PC-3 (cell line): Measurements from ENCODE around the gene HPCAL4. TPM values are rescaled to one million over a fixed set of nuclear protein-coding genes. Genes with fewer than 3 reads are reported as not detected.

Experiments
- ATAC-seq: fragments of 200-7000 bp; cut with Tn5 transposase; 2 replicates; pipeline ENCODE4 v1.9.1; 2020; ENCODE audit warnings: mild to moderate bottlenecking, moderate library complexity
- BruUV-seq: library from RNA; stranded (reverse); fragments of 400-500 nt; replicated peaks from 2 replicates; lab custom pipeline; 2021; lab: Mats Ljungman, UMichigan
- CTCF ChIA-PET: fragments of 300-600 bp; sonication (Branson Sonifier 250); formaldehyde crosslinking; loops from one replicate; lab custom pipeline; 2022; ENCODE audit warnings: antibody characterized with exemption; lab: Charles Lee
- POLR2A ChIA-PET: fragments of 300-600 bp; sonication (Branson Sonifier 250); formaldehyde crosslinking; loops from one replicate; lab custom pipeline; 2022; ENCODE audit warnings: antibody characterized with exemption; ENCODE audit not compliant: unreplicated experiment; lab: Charles Lee
- DNase-seq: peaks from one replicate; pipeline ENCODE4 v3.0.0-alpha.2; 2015
- H2AFZ ChIP-seq: fragments of 300-600 bp; sonication (generic); 2 replicates; pipeline ENCODE4 v1.6.0; 2016; ENCODE audit warnings: antibody characterized with exemption, low read length
- H3F3A ChIP-seq: fragments of 300-600 bp; sonication (generic); one replicate; pipeline ENCODE4 v1.6.0; 2017; ENCODE audit warnings: antibody characterized with exemption, low read length, control low read depth, mild to moderate bottlenecking; ENCODE audit not compliant: unreplicated experiment
- H3K27ac ChIP-seq: fragments of 300-600 bp; sonication (generic); 2 replicates; pipeline ENCODE4 v1.5.1; 2016; ENCODE audit warnings: mild to moderate bottlenecking, low read length
- H3K27me3 ChIP-seq: fragments of 300-600 bp; sonication (generic); 2 replicates; pipeline ENCODE4 v1.6.1; 2016; ENCODE audit warnings: low read length, mixed read lengths
- H3K36me3 ChIP-seq: fragments of 300-600 bp; sonication (generic); 2 replicates; pipeline ENCODE4 v1.6.1; 2016; ENCODE audit warnings: low read depth, mixed run types, low read length, mixed read lengths
- H3K4me1 ChIP-seq: fragments of 300-600 bp; sonication (generic); 2 replicates; pipeline ENCODE4 v1.5.1; 2016; ENCODE audit warnings: low read length; ENCODE audit not compliant: insufficient read depth
- H3K4me2 ChIP-seq: fragments of 300-600 bp; sonication (generic); 2 replicates; pipeline ENCODE4 v1.6.0; 2016; ENCODE audit warnings: low read length
- H3K4me3 ChIP-seq: fragments of 300-600 bp; sonication (generic); 2 replicates; pipeline ENCODE4 v1.5.1; 2016; ENCODE audit warnings: mild to moderate bottlenecking, low read length, mixed read lengths
- H3K79me2 ChIP-seq: fragments of 300-600 bp; sonication (generic); 2 replicates; pipeline ENCODE4 v1.6.1; 2017; ENCODE audit warnings: low read length, mixed read lengths
- H3K9ac ChIP-seq: fragments of 300-600 bp; sonication (generic); 2 replicates; pipeline ENCODE4 v1.6.0; 2016; ENCODE audit warnings: mild to moderate bottlenecking, low read length
- H3K9me2 ChIP-seq: fragments of 300-600 bp; sonication (generic); replicated peaks from 2 replicates; pipeline ENCODE4 v1.6.1; 2016; ENCODE audit warnings: mixed run types, low read length, mixed read lengths
- H3K9me3 ChIP-seq: fragments of 300-600 bp; sonication (generic); 2 replicates; pipeline ENCODE4 v1.6.1; 2016; ENCODE audit warnings: low read length, mixed read lengths
- H4K20me1 ChIP-seq: fragments of 300-600 bp; sonication (generic); 2 replicates; pipeline ENCODE4 v1.6.1; 2016; ENCODE audit warnings: low read length, mixed read lengths
- CTCF ChIP-seq: fragments of 300-600 bp; sonication (generic); conservative IDR thresholded peaks from 2 replicates; pipeline ENCODE4 v1.5.1; 2017; ENCODE audit warnings: antibody characterized with exemption, low read depth, mild to moderate bottlenecking, low read length
- EZH2 ChIP-seq: fragments of 300-600 bp; sonication (generic); IDR thresholded peaks from one replicate; pipeline ENCODE4 v1.6.1; 2017; ENCODE audit warnings: antibody characterized with exemption, mild to moderate bottlenecking, low read length; ENCODE audit not compliant: unreplicated experiment
- EZH2phosphoT487 ChIP-seq: fragments of 300-600 bp; sonication (generic); IDR thresholded peaks from 2 replicates; pipeline ENCODE4 v1.6.1; 2018; ENCODE audit warnings: mild to moderate bottlenecking, antibody characterized with exemption, low read length, borderline replicate concordance
- intact Hi-C: fragments of 100-400 bp; cut with micrococcal nuclease; formaldehyde crosslinking; loops from 2 replicates; pipeline ENCODE4 v1.9.0; 2023
- total RNA-seq: library from RNA; depleted of rRNA; stranded (reverse); fragments of >200 nt; gene quantifications from 2 replicates; pipeline ENCODE4 v1.2.3, GENCODE V29; 2014

The HPCAL4 gene
- total RNA-seq, 1 experiment from 2014 or later, result 0.04 TPM

- Histone ChIP-seq H3K4me2 (no peak overlapping the region), H3K27ac (no peak overlapping the region), H2AFZ (no peak overlapping the region), H3K27me3 (peaks cover 2% of the 10 kb centered on the region; the same call in 1 of the 2 replicates), H3K4me3 (no peak overlapping the region), H3K36me3 (no peaks in the 10 kb centered on the region), H3K9me2 (no peaks in the 10 kb centered on the region), H3K9ac (no peak overlapping the region), H4K20me1 (no peaks in the 10 kb centered on the region), H3F3A (no peaks in the 10 kb centered on the region), H3K4me1 (peaks cover 8% of the 10 kb centered on the region; the same call in 1 of the 2 replicates), H3K9me3 (no peaks in the 10 kb centered on the region), H3K79me2 (no peaks in the 10 kb centered on the region)
- POLR2A ChIA-PET, result no interaction called here
- ATAC-seq (no peak), DNase-seq (no peak)
- BruUV-seq, result no TSS peak
- intact Hi-C loops, result no loop called here
- CTCF ChIA-PET, result no interaction called here
- TF ChIP-seq CTCF, result no peak
- no peak for TF ChIP-seq EZH2phosphoT487
- no peak for TF ChIP-seq EZH2
These were observed 50.4 kb downstream of the HPCAL4 start for GRCh38 chr1:39640861-39641260.

- Histone ChIP-seq H3K9me3 (no peaks in the 10 kb centered on the region), H3K9ac (no peak within 1 kb of the TSS), H3F3A (no peaks in the 10 kb centered on the region), H3K36me3 (no peaks in the 10 kb centered on the region), H4K20me1 (no peaks in the 10 kb centered on the region), H3K4me2 (no peak within 1 kb of the TSS), H3K79me2 (no peaks in the 10 kb centered on the region), H2AFZ (no peak within 1 kb of the TSS), H3K4me1 (peaks cover 8% of the 10 kb centered on the region; the same call in 1 of the 2 replicates), H3K27me3 (peaks cover 5% of the 10 kb centered on the region; the same call in 1 of the 2 replicates), H3K4me3 (no peak within 1 kb of the TSS), H3K9me2 (no peaks in the 10 kb centered on the region), H3K27ac (no peak within 1 kb of the TSS)
- intact Hi-C loops, result no loop called here
- no TSS peak for BruUV-seq
- CTCF ChIA-PET, result no interaction called here
- DNase-seq, result no peak
- no peak for TF ChIP-seq EZH2
- TF ChIP-seq EZH2phosphoT487, result no peak
- TF ChIP-seq CTCF, result no peak
- POLR2A ChIA-PET, result no interaction called here
- no peak for ATAC-seq
These were observed 51.7 kb downstream of the HPCAL4 start, which contains the start of gene HEYL for GRCh38 chr1:39639305-39640130. HEYL (minus strand) TSS chr1:39639643; CDS start chr1:39639625, 18 bp downstream.

- ATAC-seq (no peak), DNase-seq (no peak)
- TF ChIP-seq EZH2, result no peak
- no peak for TF ChIP-seq EZH2phosphoT487
- TF ChIP-seq CTCF, result no peak
- H3K27ac ChIP-seq, result no peak overlapping the region
- ChIA-PET POLR2A (no interaction called here), CTCF (no interaction called here)
- H3K4me2 ChIP-seq, result no peak overlapping the region
- H3K4me1 ChIP-seq, result peaks cover 8% of the 10 kb centered on the region; the same call in 1 of the 2 replicates
- no peak overlapping the region for H3K9ac ChIP-seq
- peaks cover 5% of the 10 kb centered on the region; the same call in 1 of the 2 replicates for H3K27me3 ChIP-seq
- BruUV-seq, result no TSS peak
- H3K9me2 ChIP-seq, result no peaks in the 10 kb centered on the region
- no peaks in the 10 kb centered on the region for H3F3A ChIP-seq
- no peak overlapping the region for H3K4me3 ChIP-seq
- H3K9me3 ChIP-seq, result no peaks in the 10 kb centered on the region
- H3K36me3 ChIP-seq, result no peaks in the 10 kb centered on the region
- intact Hi-C loops, result no loop called here
- no peaks in the 10 kb centered on the region for H4K20me1 ChIP-seq
- H3K79me2 ChIP-seq, result no peaks in the 10 kb centered on the region
- no peak overlapping the region for H2AFZ ChIP-seq
These were observed 52.3 kb downstream of the HPCAL4 start for GRCh38 chr1:39638965-39639304.
